Thyroid gland (tissue), 4 donors: ENCODE measurements around the gene PHC2. TPM values are rescaled to one million over a fixed set of nuclear protein-coding genes. Genes with fewer than 3 reads are reported as not detected.

Experiments used
- DNase-seq, 2 donors: peaks; one replicate each; pipeline ENCODE4 v3.0.0-alpha.2; 2019
- H3K27ac ChIP-seq, 3 donors: fragments of 200-600 bp; sonication (generic); 1 replicate in 2 of 3; 2 replicates in 1 of 3; pipeline ENCODE4 v1.5.1; 2016 to 2019; ENCODE audit warnings: mild to moderate bottlenecking in 1 of 3, moderate library complexity in 1 of 3
- H3K27me3 ChIP-seq: fragments of 200-600 bp; sonication (generic); one replicate; pipeline ENCODE4 v1.5.1; 2019
- H3K36me3 ChIP-seq, 2 donors: fragments of 200-600 bp; sonication (generic); one replicate each; pipeline ENCODE4 v1.5.1; 2016 to 2019
- H3K4me1 ChIP-seq, 2 donors: fragments of 200-600 bp; sonication (generic); one replicate each; pipeline ENCODE4 v1.5.1; 2017 to 2019
- H3K4me3 ChIP-seq, 3 donors: fragments of 200-600 bp; sonication (generic); replicated peaks in 1 of 3; 1 replicate in 2 of 3; 2 replicates in 1 of 3; pipeline ENCODE4 v1.5.1; 2016; ENCODE audit warnings: mild to moderate bottlenecking in 1 of 3
- H3K9me3 ChIP-seq: fragments of 200-600 bp; sonication (generic); one replicate; pipeline ENCODE4 v1.5.1; 2017
- CTCF ChIP-seq, 6 experiments: fragments of 200-600 bp in 3 of 6; fragments of 450-650 bp in 3 of 6; sonication (generic) in 3 of 6; IDR thresholded peaks; one replicate each; pipeline ENCODE4 v1.5.1; 2016 to 2019; ENCODE audit warnings: antibody characterized with exemption in 6 of 6, mild to moderate bottlenecking in 2 of 6, inconsistent platforms in 1 of 6, moderate library complexity in 1 of 6
- POLR2A ChIP-seq, 2 donors: fragments of 450-650 bp; IDR thresholded peaks; one replicate each; pipeline ENCODE4 v1.6.1; 2017; ENCODE audit warnings: antibody characterized with exemption in 2 of 2, mild to moderate bottlenecking in 2 of 2, moderate library complexity in 1 of 2
- WGBS, 2 donors: methylation state at CpG; one replicate each; pipeline ENCODE4 v1.1.5; 2017; 5-methylcytosine and 5-hydroxymethylcytosine counted together
- intact Hi-C: fragments of 100-400 bp; cut with DNase I; formaldehyde crosslinking; loops from one replicate; pipeline ENCODE4 v1.15.1; 2023
- total RNA-seq, 4 donors: library from RNA; depleted of rRNA; stranded (reverse); fragments of >200 nt; gene quantifications; one replicate each; pipeline ENCODE4 v1.2.3, GENCODE V29; 2016

PHC2 gene
- total RNA-seq, 4 donors from 2014 or later = 86.8 to 150 (median 113) TPM

- no peak for DNase-seq
- Histone ChIP-seq H3K27me3 (no peaks in the 10 kb centered on the region), H3K36me3 (no peaks in the 10 kb centered on the region), H3K4me3 (no peak overlapping the region), H3K4me1 (peaks cover 10 to 11% of the 10 kb centered on the region in 2 donors), H3K9me3 (no peaks in the 10 kb centered on the region), H3K27ac (no peak overlapping the region)
- TF ChIP-seq CTCF (IDR thresholded peaks at IDR 0.05) (no peak), POLR2A (IDR thresholded peaks at IDR 0.05) (no peak)
- 92 to 100% methylated on average over 2 to 4 of the region's 4 CpGs for WGBS, 2 donors
- intact Hi-C loops = loop anchor here (5.0 to 10.0 kb wide), 4 partner anchors 101 to 373 kb away; no protein-coding TSS in a partner anchor
These were observed 37.1 kb upstream of the PHC2 start for GRCh38 chr1:33468011-33468410.

- intact Hi-C loops = loop anchor here (5.0 to 10.0 kb wide), 4 partner anchors 99 to 371 kb away; no protein-coding TSS in a partner anchor
- Histone ChIP-seq H3K4me1 (peaks cover 5 to 8% of the 10 kb centered on the region in 2 donors), H3K4me3 (no peak overlapping the region), H3K27me3 (no peaks in the 10 kb centered on the region), H3K36me3 (no peaks in the 10 kb centered on the region), H3K27ac (no peak overlapping the region), H3K9me3 (no peaks in the 10 kb centered on the region)
- no peak for DNase-seq
- 64 to 66% methylated on average over 6 of the region's 6 CpGs for WGBS, 2 donors
- TF ChIP-seq POLR2A (IDR thresholded peaks at IDR 0.05) (no peak), CTCF (IDR thresholded peaks at IDR 0.05) (no peak)
These were observed 35.3 kb upstream of the PHC2 start for GRCh38 chr1:33466159-33466558.

GRCh38 chr1:33465316-33465715 is 34.4 kb upstream of the PHC2 start:
- 87 to 91% methylated on average over 2 of the region's 2 CpGs for WGBS, 2 donors
- Histone ChIP-seq H3K9me3 (no peaks in the 10 kb centered on the region), H3K4me3 (no peak overlapping the region), H3K36me3 (no peaks in the 10 kb centered on the region), H3K4me1 (peaks cover 5 to 12% of the 10 kb centered on the region in 2 donors), H3K27me3 (no peaks in the 10 kb centered on the region), H3K27ac (no peak overlapping the region)
- TF ChIP-seq POLR2A (IDR thresholded peaks at IDR 0.05) = no peak
- TF ChIP-seq CTCF (IDR thresholded peaks at IDR 0.05) = no peak
- no peak for DNase-seq
- intact Hi-C loops = loop anchor here (5.0 to 10.0 kb wide), 4 partner anchors 98 to 371 kb away; no protein-coding TSS in a partner anchor

- H3K4me1 ChIP-seq = peaks cover 0 to 14% of the 10 kb centered on the region in 2 donors
These were observed 33.7 kb upstream of the PHC2 start for GRCh38 chr1:33464552-33464951.

More at GRCh38 chr1:33464552-33464951, 33.7 kb upstream of the PHC2 start:
- WGBS, 2 donors = 88 to 92% methylated on average over 3 of the region's 3 CpGs
- Histone ChIP-seq H3K27me3 (no peaks in the 10 kb centered on the region), H3K9me3 (no peaks in the 10 kb centered on the region), H3K27ac (no peak overlapping the region), H3K4me3 (no peak overlapping the region), H3K36me3 (no peaks in the 10 kb centered on the region)
- DNase-seq = no peak
- intact Hi-C loops = loop anchor here (10.0 kb wide), 3 partner anchors 170 to 370 kb away; no protein-coding TSS in a partner anchor
- TF ChIP-seq CTCF (IDR thresholded peaks at IDR 0.05) = no peak
- TF ChIP-seq POLR2A (IDR thresholded peaks at IDR 0.05) = no peak
